Suprapubic skin (tissue), 4 donors: ENCODE measurements around the gene IFT25. TPM values are rescaled to one million over a fixed set of nuclear protein-coding genes. Genes with fewer than 3 reads are reported as not detected.
A peak's percentile ranks its signal among the peaks of the same experiment; 100 is the strongest.

Experiments used
- DNase-seq, 2 donors: peaks; one replicate each; pipeline ENCODE4 v3.0.0-alpha.2; 2019; ENCODE audit warnings: low spot score in 2 of 2
- H3K27ac ChIP-seq: fragments of 200-600 bp; sonication (generic); one replicate; pipeline ENCODE4 v1.5.1; 2019
- H3K27me3 ChIP-seq: fragments of 200-600 bp; sonication (generic); one replicate; pipeline ENCODE4 v1.5.1; 2019
- H3K36me3 ChIP-seq: fragments of 200-600 bp; sonication (generic); one replicate; pipeline ENCODE4 v1.5.1; 2019
- H3K4me1 ChIP-seq: fragments of 200-600 bp; sonication (generic); one replicate; pipeline ENCODE4 v1.5.1; 2019
- H3K4me3 ChIP-seq: fragments of 200-600 bp; sonication (generic); one replicate; pipeline ENCODE4 v1.5.1; 2019; ENCODE audit warnings: mild to moderate bottlenecking
- H3K9me3 ChIP-seq: fragments of 200-600 bp; sonication (generic); one replicate; pipeline ENCODE4 v1.5.1; 2019
- CTCF ChIP-seq, 2 donors: fragments of 200-600 bp in 1 of 2; fragments of 450-650 bp in 1 of 2; sonication (generic) in 1 of 2; IDR thresholded peaks; one replicate each; pipeline ENCODE4 v1.5.1; 2016 to 2019; ENCODE audit warnings: antibody characterized with exemption in 2 of 2, mild to moderate bottlenecking in 1 of 2, moderate library complexity in 1 of 2
- EP300 ChIP-seq: sonication (generic); formaldehyde crosslinking; IDR thresholded peaks from one replicate; pipeline ENCODE4 v1.6.1; 2017; ENCODE audit warnings: antibody characterized with exemption
- POLR2A ChIP-seq, 2 donors: fragments of 450-650 bp; IDR thresholded peaks; one replicate each; pipeline ENCODE4 v1.6.1; 2017; ENCODE audit warnings: antibody characterized with exemption in 2 of 2, mild to moderate bottlenecking in 2 of 2, moderate library complexity in 2 of 2
- POLR2AphosphoS5 ChIP-seq, 3 donors: sonication (generic); formaldehyde crosslinking; IDR thresholded peaks; one replicate each; pipeline ENCODE4 v1.6.1; 2017; ENCODE audit warnings: antibody characterized with exemption in 3 of 3
- WGBS: methylation state at CpG from one replicate; pipeline ENCODE4 v1.1.5; 2018; 5-methylcytosine and 5-hydroxymethylcytosine counted together
- total RNA-seq, 4 donors: library from RNA; depleted of rRNA; stranded (reverse); fragments of >200 nt; gene quantifications; one replicate each; pipeline ENCODE4 v1.1.0, GENCODE V29; 2016

IFT25 gene
- total RNA-seq, 4 donors from 2014 or later = 8.8 to 36.5 (median 13.8) TPM

- Histone ChIP-seq H3K4me3 (peak overlapping the region; percentile 90), H3K36me3 (peaks cover 8% of the 10 kb centered on the region), H3K27ac (peak overlapping the region; percentile 17), H3K4me1 (peaks cover 31% of the 10 kb centered on the region), H3K27me3 (no peaks in the 10 kb centered on the region), H3K9me3 (no peaks in the 10 kb centered on the region)
- 48% methylated on average over 6 of the region's 6 CpGs for WGBS
- DNase-seq = no peak
- TF ChIP-seq POLR2AphosphoS5 (IDR thresholded peaks at IDR 0.05) (no peak), EP300 (no peak), POLR2A (IDR thresholded peaks at IDR 0.05) (no peak), CTCF (IDR thresholded peaks at IDR 0.05) (no peak)
These were observed 1.8 kb upstream of the IFT25 start for GRCh38 chr1:53947172-53947907.

- peak in 1 of 2 donors; percentile 82 for DNase-seq
- Histone ChIP-seq H3K4me3 (peak within 1 kb of the TSS; percentile 90), H3K9me3 (no peaks in the 10 kb centered on the region), H3K27ac (peak within 1 kb of the TSS; percentile 92), H3K27me3 (no peaks in the 10 kb centered on the region), H3K36me3 (no peaks in the 10 kb centered on the region), H3K4me1 (peaks cover 31% of the 10 kb centered on the region)
- TF ChIP-seq POLR2AphosphoS5 (IDR thresholded peaks at IDR 0.05) (no peak), POLR2A (IDR thresholded peaks at IDR 0.05) (no peak), CTCF (IDR thresholded peaks at IDR 0.05) (peak in 1 of 2 donors; percentile 49), EP300 (no peak)
- WGBS = 2% methylated on average over 37 of the region's 58 CpGs
These were observed 1.0 kb upstream of the IFT25 start, which contains the start of gene LRRC42 for GRCh38 chr1:53946252-53947171. TSS of gene LRRC42 (plus strand) at chr1:53946350. CDS start at chr1:53952000, 5,650 bp downstream.

DNA sequence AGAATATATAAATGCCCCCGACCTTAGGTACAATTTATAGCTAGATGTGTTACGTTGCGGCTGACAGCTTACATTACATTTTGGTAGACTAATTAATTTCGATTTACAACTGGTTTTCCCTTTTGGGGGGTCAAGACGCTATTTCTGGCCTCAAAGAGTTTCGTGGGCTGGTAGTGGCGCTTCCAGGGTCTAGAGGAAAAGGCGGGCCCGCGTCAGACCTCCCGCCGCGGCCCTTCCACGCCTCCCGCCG lies 391 bp downstream of the IFT25 start:
- Histone ChIP-seq H3K27ac (peak overlapping the region; percentile 92), H3K4me1 (peaks cover 28% of the 10 kb centered on the region), H3K4me3 (peak overlapping the region; percentile 90), H3K9me3 (no peaks in the 10 kb centered on the region), H3K36me3 (no peaks in the 10 kb centered on the region), H3K27me3 (no peaks in the 10 kb centered on the region)
- 0% methylated on average over 16 of the region's 16 CpGs for WGBS
- TF ChIP-seq EP300 (no peak), CTCF (IDR thresholded peaks at IDR 0.05) (no peak), POLR2AphosphoS5 (IDR thresholded peaks at IDR 0.05) (no peak), POLR2A (IDR thresholded peaks at IDR 0.05) (no peak)
- no peak for DNase-seq

- Histone ChIP-seq H3K4me3 (peak overlapping the region; percentile 90), H3K27me3 (no peaks in the 10 kb centered on the region), H3K36me3 (no peaks in the 10 kb centered on the region), H3K9me3 (no peaks in the 10 kb centered on the region), H3K4me1 (peaks cover 28% of the 10 kb centered on the region), H3K27ac (peak overlapping the region; percentile 92)
- 56% methylated on average over 20 of the region's 20 CpGs for WGBS
- TF ChIP-seq POLR2AphosphoS5 (IDR thresholded peaks at IDR 0.05) (no peak), EP300 (no peak), CTCF (IDR thresholded peaks at IDR 0.05) (no peak), POLR2A (IDR thresholded peaks at IDR 0.05) (no peak)
- DNase-seq = no peak
These were observed 873 bp downstream of the IFT25 start for GRCh38 chr1:53944469-53945182.
